ENCODE measurements around the gene SUPT20HL1.
A peak's percentile ranks its signal among the peaks of the same experiment; 100 is the strongest.
"Not testable (repeated sequence)": the region's sequence is repeated elsewhere in the genome, so short reads cannot be mapped to it uniquely, and the experiment has no call there.

The SUPT20HL1 gene

GRCh38 chrX:24371391-24371972 lies 11.0 kb downstream of the SUPT20HL1 start:
- Mint-ChIP-seq H3K27me3 (peaks cover 0 to 9% of the 10 kb centered on the region in 2 donors), H3K27ac (peak overlapping the region in 1 of 2 donors; percentile 57), H3K9me3 (no peaks in the 10 kb centered on the region), H3K36me3 (ENCODE audit: insufficient read depth) (no peaks in the 10 kb centered on the region), H3K4me3 (peak overlapping the region; percentile 44 to 63), H3K4me1 (ENCODE audit: low read depth in 2 of 2) (peaks cover 9% of the 10 kb centered on the region in 2 donors)
- DNase-seq (peak; percentile 45 to 48 (median 46)), ATAC-seq (replicated peaks) (peak; percentile 75)

- H3K9me3 Mint-ChIP-seq = no peaks in the 10 kb centered on the region
- no peak for ATAC-seq (replicated peaks)
- peaks cover 9% of the 10 kb centered on the region in 2 donors for H3K4me1 Mint-ChIP-seq (ENCODE audit: low read depth in 2 of 2)
- no peaks in the 10 kb centered on the region for H3K36me3 Mint-ChIP-seq (ENCODE audit: insufficient read depth)
- DNase-seq = no peak
- peaks cover 0 to 9% of the 10 kb centered on the region in 2 donors for H3K27me3 Mint-ChIP-seq
- H3K4me3 Mint-ChIP-seq = no peak overlapping the region
- no peak overlapping the region for H3K27ac Mint-ChIP-seq
Observed at GRCh38 chrX:24372021-24372763, 11.8 kb downstream of the SUPT20HL1 start.

- DNase-seq = no peak
- no peak for ATAC-seq (replicated peaks)
- H3K36me3 Mint-ChIP-seq (ENCODE audit: insufficient read depth) = no peaks in the 10 kb centered on the region
- no peak overlapping the region for H3K27ac Mint-ChIP-seq
- H3K4me1 Mint-ChIP-seq (ENCODE audit: low read depth in 2 of 2) = peaks cover 9% of the 10 kb centered on the region in 2 donors
- H3K27me3 Mint-ChIP-seq = peaks cover 0 to 9% of the 10 kb centered on the region in 2 donors
- no peaks in the 10 kb centered on the region for H3K9me3 Mint-ChIP-seq
- H3K4me3 Mint-ChIP-seq = no peak overlapping the region
Observed at GRCh38 chrX:24375600-24376131, 15.2 kb downstream of the SUPT20HL1 start.

GRCh38 chrX:24376403-24376802 lies 16.0 kb downstream of the SUPT20HL1 start:
- Mint-ChIP-seq H3K36me3 (ENCODE audit: insufficient read depth) (no peaks in the 10 kb centered on the region), H3K4me1 (ENCODE audit: low read depth in 2 of 2) (peaks cover 4% of the 10 kb centered on the region in 2 donors), H3K9me3 (no peaks in the 10 kb centered on the region), H3K27ac (no peak overlapping the region), H3K4me3 (no peak overlapping the region), H3K27me3 (peaks cover 0 to 9% of the 10 kb centered on the region in 2 donors)
- DNase-seq = no peak
- ATAC-seq (replicated peaks) = no peak

- peaks cover 0 to 9% of the 10 kb centered on the region in 2 donors for H3K27me3 Mint-ChIP-seq
- no peaks in the 10 kb centered on the region for H3K9me3 Mint-ChIP-seq
- no peak overlapping the region for H3K27ac Mint-ChIP-seq
- ATAC-seq (replicated peaks) = no peak
- no peak for DNase-seq
- H3K36me3 Mint-ChIP-seq (ENCODE audit: insufficient read depth) = no peaks in the 10 kb centered on the region
- no peaks in the 10 kb centered on the region for H3K4me1 Mint-ChIP-seq (ENCODE audit: low read depth in 2 of 2)
- H3K4me3 Mint-ChIP-seq = no peak overlapping the region
Observed at GRCh38 chrX:24377195-24377594, 16.8 kb downstream of the SUPT20HL1 start.

GRCh38 chrX:24377911-24378468 lies 17.6 kb downstream of the SUPT20HL1 start:
- Mint-ChIP-seq H3K27ac (no peak overlapping the region), H3K36me3 (ENCODE audit: insufficient read depth) (no peaks in the 10 kb centered on the region), H3K4me3 (no peak overlapping the region), H3K4me1 (ENCODE audit: low read depth in 2 of 2) (no peaks in the 10 kb centered on the region), H3K9me3 (no peaks in the 10 kb centered on the region), H3K27me3 (peaks cover 0 to 9% of the 10 kb centered on the region in 2 donors)
- DNase-seq (no peak), ATAC-seq (replicated peaks) (no peak)

GRCh38 chrX:24378706-24379105 lies 18.3 kb downstream of the SUPT20HL1 start:
- ATAC-seq (replicated peaks) (no peak), DNase-seq (no peak)
- no peak overlapping the region for H3K27ac Mint-ChIP-seq
- H3K4me1 Mint-ChIP-seq (ENCODE audit: low read depth in 2 of 2) = no peaks in the 10 kb centered on the region
- peaks cover 6 to 8% of the 10 kb centered on the region in 2 donors for H3K27me3 Mint-ChIP-seq
- no peaks in the 10 kb centered on the region for H3K36me3 Mint-ChIP-seq (ENCODE audit: insufficient read depth)
- H3K4me3 Mint-ChIP-seq = no peak overlapping the region
- H3K9me3 Mint-ChIP-seq = no peaks in the 10 kb centered on the region

GRCh38 chrX:24380262-24381187 lies 20.1 kb downstream of the SUPT20HL1 start:
- no peaks in the 10 kb centered on the region for H3K9me3 Mint-ChIP-seq
- DNase-seq = no peak

GRCh38 chrX:24382315-24382714 lies 21.9 kb downstream of the SUPT20HL1 start:
- peaks cover 32 to 33% of the 10 kb centered on the region in 2 donors for H3K27me3 Mint-ChIP-seq
- DNase-seq; ATAC-seq (replicated peaks); H3K9me3 Mint-ChIP-seq; H3K36me3 Mint-ChIP-seq (ENCODE audit: insufficient read depth); H3K4me3 Mint-ChIP-seq; H3K4me1 Mint-ChIP-seq (ENCODE audit: low read depth in 2 of 2); H3K27ac Mint-ChIP-seq: not testable (repeated sequence)

More at GRCh38 chrX:24380262-24381187, 20.1 kb downstream of the SUPT20HL1 start:
- ATAC-seq (replicated peaks) = no peak
- Mint-ChIP-seq H3K4me1 (ENCODE audit: low read depth in 2 of 2) (no peaks in the 10 kb centered on the region), H3K27ac (no peak overlapping the region), H3K27me3 (peaks cover 23 to 24% of the 10 kb centered on the region in 2 donors), H3K36me3 (ENCODE audit: insufficient read depth) (no peaks in the 10 kb centered on the region), H3K4me3 (no peak overlapping the region)

- peaks cover 54% of the 10 kb centered on the region in 2 donors for H3K27me3 Mint-ChIP-seq
- H3K36me3 Mint-ChIP-seq (ENCODE audit: insufficient read depth) = no peaks in the 10 kb centered on the region
- no peaks in the 10 kb centered on the region for H3K9me3 Mint-ChIP-seq
- DNase-seq = no peak
- no peak overlapping the region for H3K4me3 Mint-ChIP-seq
- H3K4me1 Mint-ChIP-seq (ENCODE audit: low read depth in 2 of 2) = no peaks in the 10 kb centered on the region
- no peak for ATAC-seq (replicated peaks)
- H3K27ac Mint-ChIP-seq = no peak overlapping the region
Observed at GRCh38 chrX:24387724-24388123, 27.3 kb downstream of the SUPT20HL1 start.

- no peak overlapping the region for H3K27ac Mint-ChIP-seq
- no peaks in the 10 kb centered on the region for H3K36me3 Mint-ChIP-seq (ENCODE audit: insufficient read depth)
- no peaks in the 10 kb centered on the region for H3K4me1 Mint-ChIP-seq (ENCODE audit: low read depth in 2 of 2)
- H3K27me3 Mint-ChIP-seq = peaks cover 27 to 29% of the 10 kb centered on the region in 2 donors
- H3K4me3 Mint-ChIP-seq = no peak overlapping the region
- ATAC-seq (replicated peaks) (no peak), DNase-seq (no peak)
- no peaks in the 10 kb centered on the region for H3K9me3 Mint-ChIP-seq
Observed at GRCh38 chrX:24391389-24391788, 30.9 kb downstream of the SUPT20HL1 start.

- Mint-ChIP-seq H3K4me1 (ENCODE audit: low read depth in 2 of 2) (no peaks in the 10 kb centered on the region), H3K36me3 (ENCODE audit: insufficient read depth) (no peaks in the 10 kb centered on the region), H3K27me3 (peaks cover 27 to 29% of the 10 kb centered on the region in 2 donors), H3K9me3 (no peaks in the 10 kb centered on the region), H3K27ac (no peak overlapping the region), H3K4me3 (no peak overlapping the region)
- DNase-seq (no peak), ATAC-seq (replicated peaks) (no peak)
Observed at GRCh38 chrX:24391843-24392242, 31.4 kb downstream of the SUPT20HL1 start.

GRCh38 chrX:24392709-24393108 lies 32.3 kb downstream of the SUPT20HL1 start:
- Mint-ChIP-seq H3K4me3 (no peak overlapping the region), H3K27me3 (peaks cover 23 to 27% of the 10 kb centered on the region in 2 donors), H3K36me3 (ENCODE audit: insufficient read depth) (no peaks in the 10 kb centered on the region), H3K4me1 (ENCODE audit: low read depth in 2 of 2) (no peaks in the 10 kb centered on the region), H3K27ac (no peak overlapping the region), H3K9me3 (no peaks in the 10 kb centered on the region)
- ATAC-seq (replicated peaks) (no peak), DNase-seq (no peak)

Measured in effector memory CD8-positive, alpha-beta T cell (primary cell).